GM21737 (cell line): ENCODE results near the gene RFK.

Experiments used
- ATAC-seq: cut with Tn5 transposase; IDR thresholded peaks from one replicate; pipeline ENCODE4 v1.9.1; 2021; ENCODE audit warnings: mild to moderate bottlenecking, moderate library complexity; ENCODE audit not compliant: unreplicated experiment

RFK gene

DNA sequence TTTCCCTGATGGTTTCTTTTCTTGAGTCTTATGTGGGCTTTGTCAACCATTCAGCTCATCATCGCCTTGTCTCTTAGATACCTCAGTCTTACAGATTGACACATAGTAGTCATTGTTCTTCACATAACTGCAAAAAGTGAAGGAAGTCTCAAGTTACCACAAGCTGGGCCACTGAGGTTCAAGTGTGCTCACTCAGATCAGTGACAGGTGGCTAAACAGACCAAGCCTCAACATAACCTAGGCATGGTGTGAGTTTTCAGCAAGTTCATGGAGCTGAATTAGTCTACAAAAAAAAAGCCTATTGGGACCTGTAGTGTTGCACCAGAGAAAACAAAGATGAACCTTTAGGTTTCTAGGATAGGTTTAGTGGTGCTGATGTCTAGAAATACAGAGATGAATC lies 58.2 kb downstream of the RFK start:
- no peak for ATAC-seq
